T-helper 1 cell treated with Interleukin-12 subunit alpha and Interleukin-12 subunit beta and Interleukin-4 antibody, amounts not matched to agents 30 μg/mL and 1 μg/mL, for 36 hours (primary cell): ENCODE measurements around the gene LRRC4C.

Experiments used
- H3K27ac Mint-ChIP-seq: one replicate; pipeline ENCODE4 v1.8.0; 2021; ENCODE audit warnings: mild to moderate bottlenecking, mixed read lengths
- H3K27me3 Mint-ChIP-seq: one replicate; pipeline ENCODE4 v1.8.0; 2021; ENCODE audit warnings: low read depth, mixed read lengths
- H3K36me3 Mint-ChIP-seq: one replicate; pipeline ENCODE4 v1.8.0; 2021; ENCODE audit warnings: low read depth, mixed read lengths
- H3K4me1 Mint-ChIP-seq: one replicate; pipeline ENCODE4 v1.8.0; 2021; ENCODE audit warnings: low read depth, mixed read lengths
- H3K4me3 Mint-ChIP-seq: one replicate; pipeline ENCODE4 v1.8.0; 2021; ENCODE audit warnings: mild to moderate bottlenecking, moderate library complexity, mixed read lengths
- H3K9me3 Mint-ChIP-seq: one replicate; pipeline ENCODE4 v1.8.0; 2021; ENCODE audit warnings: mixed read lengths

LRRC4C gene

GRCh38 chr11:41399323-41399722 lies 60.1 kb downstream of the LRRC4C start:
- Mint-ChIP-seq H3K27ac (no peak overlapping the region), H3K27me3 (no peaks in the 10 kb centered on the region), H3K9me3 (peaks cover 3% of the 10 kb centered on the region), H3K4me3 (no peak overlapping the region), H3K36me3 (no peaks in the 10 kb centered on the region), H3K4me1 (no peaks in the 10 kb centered on the region)

GRCh38 chr11:41398175-41398574 lies 61.3 kb downstream of the LRRC4C start:
- Mint-ChIP-seq H3K36me3 (no peaks in the 10 kb centered on the region), H3K4me1 (no peaks in the 10 kb centered on the region), H3K27ac (no peak overlapping the region), H3K9me3 (peaks cover 3% of the 10 kb centered on the region), H3K27me3 (no peaks in the 10 kb centered on the region), H3K4me3 (no peak overlapping the region)

DNA sequence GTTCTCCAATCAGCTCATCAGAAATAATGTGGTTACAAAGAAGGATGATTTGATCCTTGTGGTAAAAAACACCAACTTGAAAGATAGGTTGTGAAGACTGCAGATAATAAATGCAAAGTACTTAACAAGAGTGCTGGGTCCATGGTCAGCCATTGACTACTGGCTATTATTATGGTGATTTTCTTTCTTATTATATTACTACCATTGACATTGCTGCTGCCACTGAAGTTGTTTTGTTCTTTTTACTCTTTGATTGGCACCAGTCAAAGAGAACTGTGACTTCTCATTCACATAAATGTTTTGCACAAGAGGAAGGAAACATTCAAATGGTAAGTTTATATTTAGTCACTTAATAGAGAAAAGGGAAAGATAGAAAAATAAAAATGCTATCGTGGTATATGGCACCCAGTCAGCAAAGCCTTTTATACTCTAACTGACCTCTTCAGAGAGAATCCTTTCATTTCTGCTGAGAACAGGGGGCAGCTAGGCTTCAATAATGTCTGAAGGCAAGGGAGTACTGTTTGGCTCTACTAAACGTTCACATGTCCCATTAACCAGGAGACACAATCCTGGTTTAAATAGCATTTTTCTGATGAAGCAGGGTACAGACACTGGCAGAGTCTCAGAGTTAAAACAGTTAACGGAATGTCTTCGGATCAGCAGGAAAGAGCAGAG lies 64.8 kb downstream of the LRRC4C start:
- Mint-ChIP-seq H3K27me3 (no peaks in the 10 kb centered on the region), H3K9me3 (peaks cover 12% of the 10 kb centered on the region), H3K4me3 (no peak overlapping the region), H3K4me1 (no peaks in the 10 kb centered on the region), H3K36me3 (no peaks in the 10 kb centered on the region), H3K27ac (no peak overlapping the region)

DNA sequence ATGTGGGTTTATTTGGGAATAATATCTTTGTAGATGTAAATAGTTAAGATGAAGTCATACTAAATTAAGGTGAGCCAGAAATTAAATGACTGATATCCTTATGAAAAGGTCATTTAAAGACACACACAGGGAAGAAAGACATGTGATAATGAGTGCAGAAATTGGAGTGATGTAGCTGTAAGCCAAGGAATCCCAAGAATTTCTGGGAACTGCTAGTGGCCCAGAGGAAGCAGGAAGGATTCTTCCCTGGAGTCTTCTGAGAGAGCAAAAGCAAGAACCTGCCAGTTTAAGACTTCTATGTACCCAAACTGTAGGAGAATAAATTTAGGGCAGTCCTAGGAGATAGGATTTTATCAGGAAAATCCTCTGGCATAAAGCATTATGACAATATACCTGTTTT lies 66.9 kb downstream of the LRRC4C start:
- Mint-ChIP-seq H3K9me3 (peaks cover 9% of the 10 kb centered on the region), H3K36me3 (no peaks in the 10 kb centered on the region), H3K27ac (no peak overlapping the region), H3K4me1 (no peaks in the 10 kb centered on the region), H3K27me3 (no peaks in the 10 kb centered on the region), H3K4me3 (no peak overlapping the region)

GRCh38 chr11:41389623-41390130 lies 69.8 kb downstream of the LRRC4C start:
- no peak overlapping the region for H3K4me3 Mint-ChIP-seq
- H3K36me3 Mint-ChIP-seq = no peaks in the 10 kb centered on the region
- no peaks in the 10 kb centered on the region for H3K4me1 Mint-ChIP-seq
- no peaks in the 10 kb centered on the region for H3K27me3 Mint-ChIP-seq
- H3K9me3 Mint-ChIP-seq = peaks cover 13% of the 10 kb centered on the region
- no peak overlapping the region for H3K27ac Mint-ChIP-seq

GRCh38 chr11:41384329-41384728 lies 75.1 kb downstream of the LRRC4C start:
- Mint-ChIP-seq H3K27ac (no peak overlapping the region), H3K4me3 (no peak overlapping the region), H3K4me1 (no peaks in the 10 kb centered on the region), H3K9me3 (peaks cover 11% of the 10 kb centered on the region), H3K36me3 (no peaks in the 10 kb centered on the region), H3K27me3 (no peaks in the 10 kb centered on the region)

DNA sequence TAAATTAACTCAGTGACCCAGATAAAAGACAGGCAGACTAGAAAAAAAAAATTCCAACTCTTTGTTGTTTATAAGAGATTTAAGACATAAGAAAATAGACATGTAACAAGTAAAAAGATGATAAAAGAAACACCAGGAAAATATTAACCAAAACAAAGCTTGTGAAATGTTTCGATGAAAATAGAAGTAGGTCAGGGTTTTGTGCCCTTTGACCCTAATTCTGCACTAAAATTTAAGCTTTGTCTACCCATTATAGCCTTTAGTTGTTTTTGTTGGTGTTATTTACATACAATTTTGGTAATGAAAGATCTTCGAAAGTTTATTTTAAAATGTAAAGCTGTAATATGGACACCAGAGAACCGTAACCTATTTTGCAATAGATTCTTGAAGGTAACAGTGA lies 75.7 kb downstream of the LRRC4C start:
- Mint-ChIP-seq H3K27me3 (no peaks in the 10 kb centered on the region), H3K27ac (no peak overlapping the region), H3K36me3 (no peaks in the 10 kb centered on the region), H3K4me3 (no peak overlapping the region), H3K4me1 (no peaks in the 10 kb centered on the region), H3K9me3 (peaks cover 11% of the 10 kb centered on the region)

DNA sequence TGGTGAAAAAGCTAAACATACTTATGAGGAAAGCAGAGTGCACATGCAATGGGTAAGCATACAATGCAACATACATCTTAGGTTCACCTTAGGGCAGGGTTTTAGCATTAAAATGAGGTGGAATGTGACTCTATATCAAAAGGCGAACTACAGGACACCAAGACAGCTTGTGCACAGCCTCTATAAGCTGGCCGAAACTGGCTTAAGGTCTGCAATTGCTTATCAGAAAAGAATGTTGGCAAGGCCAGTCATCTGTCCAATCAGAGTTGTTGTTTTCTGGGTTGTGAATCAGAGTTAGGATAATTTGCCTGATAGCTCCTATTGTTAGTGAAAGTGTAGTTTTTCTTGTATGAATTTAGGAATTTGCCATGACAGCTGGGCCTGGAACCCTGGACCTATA lies 76.5 kb downstream of the LRRC4C start:
- Mint-ChIP-seq H3K27ac (no peak overlapping the region), H3K27me3 (no peaks in the 10 kb centered on the region), H3K9me3 (peaks cover 11% of the 10 kb centered on the region), H3K4me1 (no peaks in the 10 kb centered on the region), H3K4me3 (no peak overlapping the region), H3K36me3 (no peaks in the 10 kb centered on the region)

DNA sequence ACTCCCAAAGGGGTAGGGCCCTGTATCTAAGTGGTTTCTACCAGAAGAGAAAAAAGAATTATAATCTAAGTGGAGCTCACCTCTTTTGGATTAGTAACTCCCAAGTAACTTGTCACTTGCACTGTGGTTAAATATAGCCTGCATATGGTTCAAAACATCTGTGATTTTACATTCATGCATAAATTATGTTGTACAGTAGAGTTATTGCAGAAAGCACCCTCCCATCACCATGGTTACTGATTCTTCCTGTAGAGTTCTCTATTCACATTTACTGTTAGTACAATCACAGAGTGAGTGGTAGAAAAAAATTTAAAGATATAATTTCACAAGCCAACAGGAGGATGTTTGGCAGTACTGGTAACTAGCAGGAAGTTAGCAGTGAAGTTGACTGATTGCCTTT lies 80.4 kb downstream of the LRRC4C start:
- Mint-ChIP-seq H3K36me3 (no peaks in the 10 kb centered on the region), H3K4me3 (no peak overlapping the region), H3K27me3 (no peaks in the 10 kb centered on the region), H3K4me1 (no peaks in the 10 kb centered on the region), H3K27ac (no peak overlapping the region), H3K9me3 (peaks cover 9% of the 10 kb centered on the region)

- no peaks in the 10 kb centered on the region for H3K36me3 Mint-ChIP-seq
- H3K27ac Mint-ChIP-seq = no peak overlapping the region
- H3K9me3 Mint-ChIP-seq = peaks cover 9% of the 10 kb centered on the region
- no peaks in the 10 kb centered on the region for H3K27me3 Mint-ChIP-seq
- H3K4me3 Mint-ChIP-seq = no peak overlapping the region
- H3K4me1 Mint-ChIP-seq = no peaks in the 10 kb centered on the region
Observed at GRCh38 chr11:41377709-41378394, 81.6 kb downstream of the LRRC4C start.

- Mint-ChIP-seq H3K36me3 (no peaks in the 10 kb centered on the region), H3K27me3 (no peaks in the 10 kb centered on the region), H3K4me3 (no peak overlapping the region), H3K27ac (no peak overlapping the region), H3K4me1 (no peaks in the 10 kb centered on the region), H3K9me3 (peaks cover 15% of the 10 kb centered on the region)
Observed at GRCh38 chr11:41351825-41352224, 107.6 kb downstream of the LRRC4C start.

DNA sequence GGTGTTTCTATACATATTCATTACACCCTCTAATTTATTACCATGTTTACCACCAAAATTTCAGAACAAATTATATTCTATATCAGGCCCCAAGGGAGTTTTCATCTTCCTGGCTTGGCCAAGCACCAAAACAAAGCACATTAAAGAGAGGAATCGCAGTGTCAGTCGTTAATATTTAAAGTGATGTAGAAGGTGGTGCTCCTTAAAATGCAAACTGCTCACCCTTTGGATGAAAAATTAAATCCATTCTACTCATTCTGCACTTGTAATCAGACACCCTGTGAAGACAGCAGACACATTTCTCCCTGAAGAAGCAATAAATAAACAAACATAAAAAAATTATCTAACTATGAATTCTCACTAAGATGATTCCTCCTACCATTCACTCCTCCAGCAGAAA lies 113.4 kb downstream of the LRRC4C start:
- H3K4me3 Mint-ChIP-seq = no peak overlapping the region
- no peaks in the 10 kb centered on the region for H3K4me1 Mint-ChIP-seq
- H3K36me3 Mint-ChIP-seq = no peaks in the 10 kb centered on the region
- H3K9me3 Mint-ChIP-seq = peaks cover 9% of the 10 kb centered on the region
- no peaks in the 10 kb centered on the region for H3K27me3 Mint-ChIP-seq
- no peak overlapping the region for H3K27ac Mint-ChIP-seq

DNA sequence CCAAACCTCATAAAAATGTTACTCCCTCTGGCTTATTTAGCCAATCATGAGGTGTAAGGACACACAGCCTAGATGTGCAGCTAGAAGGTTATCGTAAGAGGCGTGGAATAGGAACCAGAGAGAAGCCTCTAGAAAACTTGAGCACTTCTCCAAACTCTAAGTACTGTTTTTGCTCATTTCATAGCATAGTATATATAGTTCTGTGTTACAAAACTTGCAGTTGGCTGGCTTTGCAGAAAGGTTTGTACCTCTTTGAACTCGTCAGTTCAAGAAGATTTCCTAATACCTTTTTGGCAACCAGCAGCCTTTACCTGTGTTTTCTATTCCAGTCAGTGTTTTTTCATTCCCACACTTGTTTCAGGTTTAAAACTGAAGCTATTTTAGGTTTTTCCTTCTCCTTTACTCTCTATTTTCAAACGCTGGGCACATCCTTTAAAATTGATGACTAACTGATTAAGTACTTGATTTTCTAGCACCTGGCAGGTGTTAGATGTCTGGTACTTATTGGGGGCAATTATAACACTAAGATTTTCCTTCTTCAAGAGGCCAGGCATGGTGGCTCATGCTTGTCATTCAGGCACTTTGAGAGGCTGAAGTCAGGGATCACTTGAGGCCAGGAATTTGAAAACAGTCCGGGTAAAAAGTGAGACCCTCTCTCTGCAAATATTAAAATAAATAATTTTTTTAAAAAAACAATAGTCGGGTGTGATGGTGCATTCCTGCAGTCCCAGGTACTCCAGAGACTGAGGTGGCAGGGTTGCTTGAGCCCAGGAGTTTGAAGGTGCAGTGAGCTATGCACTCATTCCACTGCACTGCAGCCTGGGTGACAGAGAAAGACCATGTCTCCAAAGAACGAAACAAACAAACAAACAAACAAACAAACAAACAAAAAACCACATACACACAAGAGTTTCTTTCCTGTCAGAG lies 125.2 kb downstream of the LRRC4C start:
- no peak overlapping the region for H3K4me3 Mint-ChIP-seq
- H3K27me3 Mint-ChIP-seq = no peaks in the 10 kb centered on the region
- H3K9me3 Mint-ChIP-seq = peaks cover 7% of the 10 kb centered on the region
- no peaks in the 10 kb centered on the region for H3K4me1 Mint-ChIP-seq
- H3K27ac Mint-ChIP-seq = no peak overlapping the region
- no peaks in the 10 kb centered on the region for H3K36me3 Mint-ChIP-seq

DNA sequence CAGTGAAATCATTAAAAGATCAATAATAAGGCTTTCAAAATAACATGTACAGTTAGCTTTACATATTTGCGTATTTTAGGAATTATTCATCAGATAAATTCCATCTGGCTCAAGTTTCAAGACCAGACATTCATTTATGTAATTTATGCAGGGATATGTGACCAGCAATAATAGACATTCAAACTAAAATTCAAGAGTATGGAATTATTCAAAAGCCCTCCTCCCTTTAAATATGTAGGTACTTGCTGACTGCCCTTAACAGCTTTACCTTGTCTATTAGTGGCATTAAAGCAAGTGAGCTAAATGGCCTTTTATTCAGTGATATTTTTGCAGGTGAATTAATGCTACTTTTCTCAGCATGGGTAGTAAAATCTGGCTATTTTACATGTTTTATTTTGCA lies 126.1 kb downstream of the LRRC4C start:
- Mint-ChIP-seq H3K9me3 (peaks cover 13% of the 10 kb centered on the region), H3K4me3 (no peak overlapping the region), H3K27me3 (no peaks in the 10 kb centered on the region), H3K27ac (no peak overlapping the region), H3K4me1 (no peaks in the 10 kb centered on the region), H3K36me3 (no peaks in the 10 kb centered on the region)
